SH-SY5Y (cell line): Measurements from ENCODE around the gene APIP.

ENCODE experiments used
- GATA2 ChIP-seq: IDR thresholded peaks from 2 replicates; pipeline ENCODE4 v1.6.1; 2011; ENCODE audit warnings: mild to moderate bottlenecking, low read depth, low read length
- GATA3 ChIP-seq: IDR thresholded peaks from 2 replicates; pipeline ENCODE4 v1.6.1; 2011; ENCODE audit warnings: low read depth, mild to moderate bottlenecking, low read length, moderate library complexity

APIP gene

DNA sequence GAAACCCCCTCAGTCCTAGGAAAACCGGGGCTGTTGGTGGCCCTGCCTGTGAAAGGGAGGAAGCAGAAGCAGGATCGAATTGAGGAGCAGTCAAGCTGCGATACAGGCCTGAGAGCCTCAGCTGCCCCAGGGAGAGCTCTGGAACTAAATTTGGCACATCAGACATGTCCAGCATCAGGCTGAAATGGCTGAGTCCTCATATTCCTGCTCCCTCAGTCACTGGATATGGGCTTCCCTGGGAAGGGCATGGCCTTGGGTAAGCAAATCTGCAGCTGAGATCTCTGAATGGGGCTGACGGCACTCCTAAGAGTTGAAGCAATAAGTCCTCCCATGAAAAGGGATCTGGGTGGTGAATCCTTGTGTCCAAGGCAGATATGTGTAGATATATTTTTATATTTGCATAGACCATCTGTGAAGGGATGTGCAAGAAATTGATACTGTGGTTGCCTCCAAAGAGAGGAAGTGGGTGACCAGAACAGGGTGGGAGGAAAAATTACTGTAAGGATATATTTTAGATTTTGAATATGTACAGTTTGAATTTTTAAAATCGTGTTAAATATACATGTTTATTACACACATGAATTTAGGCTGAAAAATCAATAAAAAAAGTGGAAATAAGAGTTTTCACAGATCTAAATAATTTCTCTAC is 45.5 kb downstream of the APIP start:
- TF ChIP-seq GATA2 = no peak
- no peak for TF ChIP-seq GATA3

DNA sequence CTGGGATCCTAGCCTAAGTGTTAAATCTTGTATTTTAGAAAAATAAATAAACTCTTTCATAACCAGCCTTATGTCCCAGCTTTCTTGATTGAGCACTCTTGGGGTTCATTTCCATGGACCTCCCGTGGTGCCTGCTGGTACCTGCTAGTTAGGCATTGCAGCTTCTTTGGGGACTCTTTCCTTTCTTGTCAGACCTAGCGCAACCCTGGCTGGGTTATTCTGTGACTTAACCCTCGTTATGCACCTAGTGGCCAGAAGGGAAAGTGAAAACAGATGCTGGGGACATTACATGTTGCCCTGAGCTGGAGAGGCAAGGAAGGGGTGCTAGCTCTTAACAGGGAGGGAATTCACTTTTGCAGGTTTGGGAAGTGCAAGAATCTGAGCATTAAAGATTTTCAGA is 46.8 kb downstream of the APIP start:
- TF ChIP-seq GATA3 = no peak
- TF ChIP-seq GATA2 = no peak

- TF ChIP-seq GATA3 (no peak), GATA2 (no peak)
Observed at GRCh38 chr11:34866375-34866774, 49.8 kb downstream of the APIP start.

GRCh38 chr11:34865261-34865660 is 50.9 kb downstream of the APIP start:
- TF ChIP-seq GATA2 (no peak), GATA3 (no peak)

GRCh38 chr11:34864424-34864823 is 51.8 kb downstream of the APIP start:
- TF ChIP-seq GATA3 = no peak
- TF ChIP-seq GATA2 = no peak

DNA sequence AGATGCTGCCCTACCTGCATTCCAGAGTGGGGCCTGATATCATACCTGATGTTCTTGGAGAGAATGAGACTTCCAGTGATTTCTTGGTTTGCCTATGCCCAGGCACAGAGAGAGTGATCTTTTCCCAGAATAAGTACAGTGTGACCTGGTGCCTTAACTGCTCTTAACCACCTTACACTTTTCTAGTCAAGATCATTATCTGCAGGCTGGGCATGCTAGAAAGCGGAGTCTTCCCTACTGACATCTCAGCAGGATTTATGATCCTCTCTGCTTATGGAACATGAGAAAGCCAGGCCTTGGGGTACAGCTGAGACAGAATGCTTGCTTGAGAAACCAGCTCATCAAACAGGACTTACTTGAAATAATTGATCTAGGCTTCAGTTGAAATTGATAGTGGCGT is 53.1 kb downstream of the APIP start:
- TF ChIP-seq GATA3 (no peak), GATA2 (no peak)

GRCh38 chr11:34860518-34860917 is 55.7 kb downstream of the APIP start:
- TF ChIP-seq GATA2 (0 out of 2 replicates have a peak, but pooled peaks have one; percentile 8), GATA3 (no peak)

DNA sequence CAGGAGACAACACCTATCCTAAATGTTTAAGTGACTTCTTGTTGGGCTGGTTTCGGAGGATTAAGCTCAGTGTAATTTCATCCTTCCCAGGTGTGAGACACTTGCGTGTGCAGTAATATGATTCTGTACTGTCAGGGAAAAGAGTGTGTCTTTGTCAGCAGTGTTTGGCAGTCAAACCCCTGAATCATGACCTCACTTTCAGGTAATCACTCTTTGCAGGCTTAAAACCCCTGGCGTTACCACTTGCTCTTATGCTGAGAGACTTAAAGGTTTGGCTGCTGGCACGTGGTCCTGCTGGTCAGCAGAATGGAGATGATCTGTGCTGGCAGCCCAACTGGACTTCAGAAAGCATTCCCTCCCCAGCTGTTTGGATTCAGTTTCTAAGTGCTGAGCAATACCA is 56.1 kb downstream of the APIP start:
- no peak for TF ChIP-seq GATA2
- TF ChIP-seq GATA3 = no peak

DNA sequence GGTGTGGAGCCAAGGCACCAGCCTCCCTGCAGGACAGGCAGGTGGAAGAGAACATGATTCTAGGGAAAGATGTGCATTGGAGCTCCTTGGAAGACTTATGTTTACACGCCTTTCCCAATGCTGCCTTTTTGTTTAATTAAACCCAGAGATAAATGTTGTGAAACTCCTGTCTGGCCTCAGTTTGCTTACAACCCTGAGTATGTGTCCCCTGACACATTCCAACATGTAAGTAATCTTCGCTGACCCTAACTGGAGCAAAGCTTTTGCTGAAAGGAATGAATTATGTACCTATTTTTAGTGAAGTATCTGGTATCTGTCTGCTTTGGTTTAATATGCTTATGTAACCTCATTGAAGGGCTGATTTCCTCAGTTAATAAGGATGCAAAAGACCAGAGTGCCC is 56.7 kb downstream of the APIP start:
- TF ChIP-seq GATA3 = no peak
- TF ChIP-seq GATA2 = no peak

DNA sequence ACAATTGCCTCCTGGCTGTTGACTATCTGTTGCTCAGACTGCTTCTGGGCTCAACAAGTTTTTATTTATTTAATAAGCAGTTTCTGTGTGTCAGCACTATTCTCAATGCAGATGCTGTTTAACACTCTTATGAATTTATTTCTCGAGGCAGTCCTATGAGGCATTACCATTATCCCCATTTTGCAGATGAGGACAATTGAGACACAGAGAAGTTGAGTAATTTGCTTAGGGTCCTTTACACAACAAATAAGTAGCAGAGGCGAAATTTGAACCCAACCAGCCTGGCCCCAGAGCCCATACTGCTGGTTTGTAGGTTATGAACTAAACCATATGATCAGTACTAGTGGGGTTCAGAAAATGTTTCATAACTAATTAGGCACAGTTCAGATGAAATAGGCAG is 58.7 kb downstream of the APIP start:
- no peak for TF ChIP-seq GATA2
- no peak for TF ChIP-seq GATA3

DNA sequence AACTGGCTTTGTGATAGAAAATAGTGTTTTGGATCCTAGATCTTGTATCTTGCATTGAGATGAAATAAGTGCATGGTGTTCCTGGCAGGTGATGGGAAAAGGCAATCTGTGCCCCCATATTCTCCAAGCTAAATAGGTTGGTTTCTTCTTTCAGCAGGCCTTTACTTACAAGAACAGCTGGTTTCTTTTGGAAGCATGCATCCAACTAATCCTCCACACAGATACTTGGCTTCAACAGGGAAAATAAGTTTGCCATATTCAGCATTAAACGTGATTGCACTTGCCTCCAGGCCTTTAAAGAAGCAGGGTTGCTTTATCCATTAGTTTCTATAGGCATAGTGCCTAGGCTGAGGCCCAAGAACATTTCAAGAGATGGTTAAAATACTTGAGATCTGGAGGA is 59.9 kb downstream of the APIP start:
- no peak for TF ChIP-seq GATA3
- TF ChIP-seq GATA2 = no peak

- TF ChIP-seq GATA3 = no peak
- no peak for TF ChIP-seq GATA2
Observed at GRCh38 chr11:34855754-34856095, 60.5 kb downstream of the APIP start.

DNA sequence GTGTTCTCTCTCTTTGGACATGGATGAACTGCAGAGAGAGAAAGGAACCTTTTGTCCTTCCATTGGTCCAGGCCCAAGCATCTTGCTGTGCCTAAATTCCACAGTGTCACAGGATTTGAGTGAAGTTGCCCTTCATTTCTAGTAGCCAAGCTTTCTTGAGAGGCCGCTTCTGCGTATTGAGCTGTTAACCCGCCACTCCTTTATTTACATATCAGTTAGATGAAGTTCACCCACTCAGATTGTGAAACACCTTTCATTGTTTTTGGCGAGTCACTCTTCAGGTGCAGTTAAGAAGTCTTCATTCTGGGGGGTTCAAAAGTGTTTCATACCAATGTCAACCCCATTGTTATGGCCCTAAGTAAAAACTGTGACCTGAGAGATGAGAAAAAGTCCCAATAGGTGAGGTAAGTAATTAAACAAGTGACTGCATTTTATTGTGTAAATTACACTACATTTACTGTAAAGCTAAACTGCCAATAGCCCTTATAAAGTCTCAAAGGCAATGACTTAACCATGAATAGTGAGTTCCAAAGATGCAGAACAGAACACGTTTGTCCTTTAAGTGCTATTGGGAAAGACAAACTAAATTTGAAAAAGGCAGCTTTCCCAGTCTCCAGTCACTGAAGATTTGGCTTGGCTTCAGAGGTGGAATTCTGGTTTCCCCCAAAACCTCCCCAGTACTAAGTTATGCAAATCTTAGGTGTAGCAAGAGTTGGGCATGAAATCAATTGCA is 61.0 kb downstream of the APIP start:
- TF ChIP-seq GATA3 (no peak), GATA2 (no peak)

- TF ChIP-seq GATA2 (no peak), GATA3 (no peak)
Observed at GRCh38 chr11:34851916-34852315, 64.3 kb downstream of the APIP start.

DNA sequence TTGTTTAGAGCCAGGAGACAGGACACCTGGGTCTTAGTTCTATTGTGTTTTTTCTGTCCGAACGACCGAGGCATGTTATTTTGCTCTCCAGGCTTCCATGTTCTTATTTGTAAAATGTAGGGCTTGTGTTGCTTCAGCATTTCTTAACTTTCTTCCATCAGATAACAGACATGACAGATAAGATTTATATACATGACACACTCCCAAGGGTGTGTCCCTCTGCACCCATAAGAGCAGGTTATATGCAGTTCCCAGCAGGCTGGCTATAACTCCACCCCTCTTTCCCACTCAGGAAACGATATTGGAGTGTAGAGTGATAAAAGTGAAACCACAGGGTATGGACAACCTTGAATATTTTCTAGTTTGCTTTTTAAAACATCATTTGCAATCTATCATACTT is 65.8 kb downstream of the APIP start:
- TF ChIP-seq GATA2 (no peak), GATA3 (no peak)
